IPS-NIHi7 (cell line): ENCODE measurements around the gene CD19.

Source experiments
- DNase-seq: peaks from one replicate; pipeline ENCODE4 v3.0.0; 2012; ENCODE audit warnings: mixed read lengths; ENCODE audit errors: extremely low spot score

CD19 gene

DNA sequence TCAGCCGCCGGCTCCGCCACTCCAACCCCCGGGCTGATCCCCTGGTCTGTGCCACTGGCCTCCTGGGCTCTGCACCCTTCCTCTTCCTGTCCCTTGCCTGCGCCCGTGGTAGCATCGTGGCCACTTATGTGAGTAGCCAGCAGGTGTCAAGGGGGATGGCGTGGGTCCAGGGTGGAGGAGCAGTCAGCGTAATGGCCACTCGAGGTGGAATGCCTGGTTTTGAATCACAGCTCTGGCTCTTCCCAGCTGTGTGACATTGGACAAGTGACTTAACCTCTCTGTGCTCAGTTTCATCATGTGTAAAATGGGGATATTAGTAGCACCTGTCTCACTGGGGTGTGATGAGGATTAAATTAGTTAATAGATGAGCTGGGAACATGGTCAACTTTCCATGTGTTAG is 50.6 kb downstream of the CD19 start:
- DNase-seq = no peak

DNA sequence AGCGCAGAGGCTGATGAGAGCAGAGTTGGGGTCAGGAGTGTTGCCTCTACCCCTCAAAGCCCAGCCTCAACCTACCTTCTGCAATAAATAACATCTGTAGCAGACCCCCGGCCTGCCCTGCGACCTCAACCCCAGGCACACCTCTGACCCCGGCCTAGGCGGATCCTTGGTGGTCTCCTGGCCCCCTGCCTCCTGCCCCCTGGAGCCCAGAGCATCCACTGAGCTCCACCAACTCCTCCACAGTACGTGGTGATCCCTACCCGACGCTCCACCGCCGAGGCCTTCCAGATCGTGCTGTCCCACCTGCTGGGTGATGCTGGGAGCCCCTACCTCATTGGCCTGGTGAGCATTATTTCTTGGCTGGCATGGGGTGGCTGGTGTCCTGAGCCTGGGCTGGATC is 51.2 kb downstream of the CD19 start:
- DNase-seq = no peak

DNA sequence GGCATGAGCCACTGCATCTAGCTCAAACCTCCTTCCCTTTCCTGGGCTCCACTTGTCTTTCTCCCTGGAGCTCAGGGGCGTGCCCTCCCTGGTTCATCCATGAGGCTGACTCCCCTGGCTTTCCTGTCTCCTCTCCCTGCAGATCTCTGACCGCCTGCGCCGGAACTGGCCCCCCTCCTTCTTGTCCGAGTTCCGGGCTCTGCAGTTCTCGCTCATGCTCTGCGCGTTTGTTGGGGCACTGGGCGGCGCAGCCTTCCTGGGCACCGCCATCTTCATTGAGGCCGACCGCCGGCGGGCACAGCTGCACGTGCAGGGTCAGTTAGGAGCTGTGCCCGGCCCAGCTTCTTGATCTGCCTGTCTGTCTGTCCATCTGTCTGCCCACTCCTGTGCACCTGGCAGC is 51.9 kb downstream of the CD19 start:
- DNase-seq = no peak

DNA sequence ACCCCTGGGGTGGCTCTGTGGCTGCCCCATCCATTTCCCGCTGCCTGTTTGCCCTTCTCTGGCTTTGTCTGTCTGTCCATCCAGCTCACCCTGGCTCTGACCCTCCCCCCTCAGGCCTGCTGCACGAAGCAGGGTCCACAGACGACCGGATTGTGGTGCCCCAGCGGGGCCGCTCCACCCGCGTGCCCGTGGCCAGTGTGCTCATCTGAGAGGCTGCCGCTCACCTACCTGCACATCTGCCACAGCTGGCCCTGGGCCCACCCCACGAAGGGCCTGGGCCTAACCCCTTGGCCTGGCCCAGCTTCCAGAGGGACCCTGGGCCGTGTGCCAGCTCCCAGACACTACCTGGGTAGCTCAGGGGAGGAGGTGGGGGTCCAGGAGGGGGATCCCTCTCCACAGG is 52.3 kb downstream of the CD19 start:
- no peak for DNase-seq

DNA sequence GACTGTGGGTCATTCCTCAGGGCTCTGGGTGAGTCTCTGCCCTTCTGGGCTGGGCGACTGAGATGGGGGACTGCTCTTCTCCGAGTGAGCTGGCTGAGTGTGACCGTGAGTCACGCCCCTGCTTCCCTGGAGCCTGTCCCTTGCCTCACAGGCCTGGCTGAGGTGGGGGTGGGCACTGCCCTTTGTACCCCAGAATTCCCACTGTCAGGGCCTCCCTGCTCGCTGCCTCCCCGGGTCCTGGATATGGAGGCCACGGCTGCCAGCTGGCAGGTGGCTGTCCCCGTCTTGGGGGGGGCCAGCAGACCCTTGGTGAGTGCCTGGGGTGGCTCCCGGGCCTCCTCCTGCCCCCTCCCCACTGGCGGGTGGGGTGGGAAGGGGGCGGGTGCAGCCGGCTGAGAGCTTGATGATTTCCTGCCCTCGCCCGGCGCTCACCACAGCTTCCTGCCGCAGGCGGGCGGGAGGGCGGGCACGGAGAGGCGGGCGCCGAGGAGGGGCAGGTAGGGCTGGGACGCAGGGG is 52.9 kb downstream of the CD19 start, which contains the start of gene LAT:
Gene LAT (plus strand): TSS at position 434 of the 517 bp plus-strand sequence. CDS start 366 bp downstream, outside the sequence.
- DNase-seq = no peak

DNA sequence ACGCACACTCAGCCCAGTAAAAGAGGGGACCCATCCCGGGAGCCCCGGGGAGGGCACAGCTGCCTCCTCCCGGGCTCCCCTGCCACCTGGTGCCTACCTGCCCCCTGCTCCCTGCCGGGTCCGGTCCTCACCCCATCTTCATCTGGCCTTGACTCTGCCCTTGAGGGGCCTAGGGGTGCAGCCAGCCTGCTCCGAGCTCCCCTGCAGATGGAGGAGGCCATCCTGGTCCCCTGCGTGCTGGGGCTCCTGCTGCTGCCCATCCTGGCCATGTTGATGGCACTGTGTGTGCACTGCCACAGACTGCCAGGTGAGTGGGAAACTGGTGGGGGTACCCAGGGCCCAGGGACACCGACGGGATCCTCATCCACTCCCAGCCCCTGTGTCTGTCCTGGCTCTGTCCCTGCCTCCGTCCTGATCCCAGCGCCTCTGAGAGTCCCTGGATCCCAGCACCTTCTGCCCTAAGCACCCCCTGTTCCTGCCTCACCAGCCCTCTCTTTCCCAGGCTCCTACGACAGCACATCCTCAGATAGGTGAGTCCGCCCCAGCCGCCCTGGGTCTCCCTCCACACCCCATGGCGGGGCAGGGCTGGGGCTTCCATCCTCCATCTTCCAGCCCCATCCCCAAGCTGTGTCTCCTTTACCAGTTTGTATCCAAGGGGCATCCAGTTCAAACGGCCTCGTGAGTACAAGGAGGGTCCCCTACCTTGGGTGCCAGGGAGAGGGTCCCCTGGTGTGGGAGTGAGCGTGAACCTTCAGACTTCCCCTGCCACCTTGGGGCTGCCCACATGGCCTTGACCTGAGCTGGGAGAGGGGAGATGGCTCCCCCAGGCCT is 53.7 kb downstream of the CD19 start:
- no peak for DNase-seq

DNA sequence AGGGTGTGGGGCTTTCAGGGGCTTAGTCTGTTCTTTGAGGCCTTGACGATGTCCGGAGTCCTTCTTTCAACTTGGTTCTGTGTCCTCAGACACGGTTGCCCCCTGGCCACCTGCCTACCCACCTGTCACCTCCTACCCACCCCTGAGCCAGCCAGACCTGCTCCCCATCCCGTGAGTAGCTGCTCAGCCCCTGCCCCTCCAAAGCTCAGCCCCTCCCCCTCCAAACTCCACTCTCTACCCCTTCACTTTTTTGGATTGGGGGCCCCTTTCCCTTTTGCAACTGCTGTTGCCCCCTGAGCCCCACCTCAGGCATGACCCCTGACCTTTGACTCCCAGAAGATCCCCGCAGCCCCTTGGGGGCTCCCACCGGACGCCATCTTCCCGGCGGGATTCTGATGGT is 54.3 kb downstream of the CD19 start:
- no peak for DNase-seq

DNA sequence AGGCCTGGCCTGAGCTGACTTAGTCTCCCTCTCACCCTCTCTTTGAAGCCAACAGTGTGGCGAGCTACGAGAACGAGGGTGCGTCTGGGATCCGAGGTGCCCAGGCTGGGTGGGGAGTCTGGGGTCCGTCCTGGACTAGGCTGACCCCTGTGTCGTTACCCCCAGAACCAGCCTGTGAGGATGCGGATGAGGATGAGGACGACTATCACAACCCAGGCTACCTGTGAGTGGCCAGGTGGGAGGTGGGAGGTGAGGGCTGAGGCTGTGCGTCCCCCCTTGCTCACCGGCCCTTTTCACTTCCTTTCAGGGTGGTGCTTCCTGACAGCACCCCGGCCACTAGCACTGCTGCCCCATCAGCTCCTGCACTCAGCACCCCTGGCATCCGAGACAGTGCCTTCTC is 54.7 kb downstream of the CD19 start:
- no peak for DNase-seq

DNA sequence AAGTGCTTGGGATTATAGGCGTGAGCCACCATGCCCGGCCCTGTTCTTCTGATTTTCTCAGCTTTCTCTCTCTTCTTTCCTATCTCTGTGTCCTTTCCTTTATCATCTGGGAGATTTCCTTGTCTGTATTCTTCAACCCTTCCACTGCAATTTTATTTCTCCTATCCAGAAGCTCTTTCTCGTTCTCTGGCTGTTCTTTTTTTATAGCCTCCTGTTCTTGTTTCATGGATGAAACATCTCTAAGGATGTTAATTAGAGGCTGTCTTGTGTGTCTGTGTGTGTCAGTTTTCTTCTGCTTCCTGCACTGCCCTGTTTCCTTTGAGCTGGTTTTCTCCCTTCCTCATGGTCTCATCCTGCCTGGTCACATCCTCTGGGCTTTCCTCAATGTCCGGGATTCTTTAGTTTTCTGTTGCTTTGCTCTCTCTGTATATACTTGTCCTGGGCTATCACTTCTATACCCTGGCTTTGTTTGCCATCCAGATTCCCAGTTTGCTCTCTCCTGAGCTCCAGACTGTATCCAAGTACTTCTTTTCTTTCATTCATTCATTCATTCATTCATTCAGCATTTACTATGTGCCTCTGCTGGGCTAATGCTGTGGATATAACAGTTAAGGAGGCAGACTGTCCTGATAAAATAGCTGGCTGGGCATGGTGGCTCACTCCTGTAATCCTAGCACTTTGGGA is 55.5 kb downstream of the CD19 start:
- no peak for DNase-seq
